SJCRH30 (cell line): ENCODE data around the gene DDI2. TPM values are rescaled to one million over a fixed set of nuclear protein-coding genes. Genes with fewer than 3 reads are reported as not detected.

Experiments
- DNase-seq, 2 experiments: peaks; one replicate each; pipeline ENCODE4 v3.0.0-alpha.2; 2015 to 2020
- H3K27ac ChIP-seq: fragments of 250-450 bp; sonication (Bioruptor Pico); 2 replicates; pipeline ENCODE4 v1.5.1; 2020; ENCODE audit warnings: mild to moderate bottlenecking, moderate library complexity
- H3K27me3 ChIP-seq: fragments of 250-450 bp; sonication (Bioruptor Pico); 2 replicates; pipeline ENCODE4 v1.5.1; 2020; ENCODE audit warnings: mild to moderate bottlenecking, moderate library complexity
- H3K36me3 ChIP-seq: fragments of 250-450 bp; sonication (Bioruptor Pico); 2 replicates; pipeline ENCODE4 v1.5.1; 2020; ENCODE audit warnings: mild to moderate bottlenecking, moderate library complexity
- H3K4me1 ChIP-seq: fragments of 250-450 bp; sonication (Bioruptor Pico); 2 replicates; pipeline ENCODE4 v1.5.1; 2020; ENCODE audit warnings: mild to moderate bottlenecking, moderate library complexity
- H3K4me3 ChIP-seq: fragments of 250-450 bp; sonication (Bioruptor Pico); 2 replicates; pipeline ENCODE4 v1.5.1; 2020; ENCODE audit warnings: mild to moderate bottlenecking, moderate library complexity
- H3K9me3 ChIP-seq: fragments of 250-450 bp; sonication (Bioruptor Pico); replicated peaks from 2 replicates; pipeline ENCODE4 v1.5.1; 2020; ENCODE audit warnings: mild to moderate bottlenecking, moderate library complexity
- total RNA-seq: library from RNA; depleted of rRNA; stranded (reverse); fragments of >200 nt; shearing (Covaris generic); gene quantifications from 2 replicates; pipeline ENCODE4 v1.2.3, GENCODE V29; 2014; rRNA removed

DDI2 gene
- total RNA-seq = 27.5 and 29.1 TPM in 2 replicates

- peak; percentile 99 for DNase-seq
- no peaks in the 10 kb centered on the region for H3K27me3 ChIP-seq
- peak within 1 kb of the TSS; percentile 90 for H3K4me3 ChIP-seq
- H3K36me3 ChIP-seq = 0 out of 2 replicates have a peak, but pooled peaks cover 4% of the 10 kb centered on the region
- H3K4me1 ChIP-seq = no peaks in the 10 kb centered on the region
- peak within 1 kb of the TSS; percentile 66 for H3K27ac ChIP-seq
- no peaks in the 10 kb centered on the region for H3K9me3 ChIP-seq
Observed at GRCh38 chr1:15617173-15618076, at the start of gene DDI2. DDI2 (plus strand) TSS chr1:15617458; CDS start chr1:15617671, 213 bp downstream.

GRCh38 chr1:15568387-15569073, 48.7 kb upstream of the DDI2 start:
- no peak overlapping the region for H3K27ac ChIP-seq
- H3K4me1 ChIP-seq = peaks cover 6% of the 10 kb centered on the region; the same call in 1 of the 2 replicates
- peaks cover 39% of the 10 kb centered on the region for H3K36me3 ChIP-seq
- H3K4me3 ChIP-seq = no peak overlapping the region
- DNase-seq = no peak
- H3K27me3 ChIP-seq = no peaks in the 10 kb centered on the region
- H3K9me3 ChIP-seq = no peaks in the 10 kb centered on the region

DNA sequence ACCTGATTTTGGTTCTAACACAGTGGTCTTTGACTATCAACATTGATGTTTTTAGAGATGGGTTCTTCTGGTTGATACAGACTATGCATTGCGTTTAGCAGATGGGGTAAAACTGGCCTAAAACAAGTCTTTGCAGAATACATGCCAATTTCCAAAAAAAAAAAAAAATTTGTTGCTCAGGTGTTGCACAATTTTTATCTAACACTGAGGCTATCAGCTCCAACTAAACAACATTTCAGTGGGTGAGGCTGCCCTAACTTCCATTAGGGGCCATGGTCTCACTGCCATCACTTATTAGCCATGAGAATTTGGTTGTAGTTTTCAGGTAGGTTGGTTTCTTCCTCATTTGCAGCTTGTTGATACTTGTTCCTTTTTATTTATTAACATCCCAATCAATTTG, 46.4 kb upstream of the DDI2 start:
- Histone ChIP-seq H3K9me3 (no peaks in the 10 kb centered on the region), H3K4me3 (no peak overlapping the region), H3K27ac (no peak overlapping the region), H3K27me3 (no peaks in the 10 kb centered on the region), H3K4me1 (peaks cover 6% of the 10 kb centered on the region; the same call in 1 of the 2 replicates), H3K36me3 (peaks cover 28% of the 10 kb centered on the region)
- DNase-seq = no peak

DNA sequence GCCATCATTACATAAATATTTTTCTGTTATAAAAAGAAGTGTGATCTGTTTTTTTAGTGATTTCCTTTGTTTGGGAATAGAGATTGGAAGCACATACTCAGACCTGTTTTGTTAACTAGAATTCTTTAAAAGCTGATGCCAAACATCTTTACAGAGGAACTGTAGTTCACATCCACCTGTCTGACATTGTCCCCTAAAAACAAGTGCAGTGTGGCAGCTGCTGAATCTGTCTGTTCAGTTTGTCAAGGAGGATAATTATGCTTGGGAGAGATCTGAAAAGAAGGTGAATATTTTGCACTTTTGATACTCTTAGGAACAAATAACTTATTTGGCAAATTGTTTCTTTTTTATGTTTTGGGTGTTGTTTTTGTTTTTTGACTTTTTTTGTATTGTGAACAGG, 46.0 kb upstream of the DDI2 start:
- DNase-seq = peak in 1 of 2 experiments; percentile 21
- Histone ChIP-seq H3K36me3 (peaks cover 24% of the 10 kb centered on the region), H3K4me1 (peaks cover 6% of the 10 kb centered on the region; the same call in 1 of the 2 replicates), H3K9me3 (no peaks in the 10 kb centered on the region), H3K27ac (no peak overlapping the region), H3K27me3 (no peaks in the 10 kb centered on the region), H3K4me3 (no peak overlapping the region)

DNA sequence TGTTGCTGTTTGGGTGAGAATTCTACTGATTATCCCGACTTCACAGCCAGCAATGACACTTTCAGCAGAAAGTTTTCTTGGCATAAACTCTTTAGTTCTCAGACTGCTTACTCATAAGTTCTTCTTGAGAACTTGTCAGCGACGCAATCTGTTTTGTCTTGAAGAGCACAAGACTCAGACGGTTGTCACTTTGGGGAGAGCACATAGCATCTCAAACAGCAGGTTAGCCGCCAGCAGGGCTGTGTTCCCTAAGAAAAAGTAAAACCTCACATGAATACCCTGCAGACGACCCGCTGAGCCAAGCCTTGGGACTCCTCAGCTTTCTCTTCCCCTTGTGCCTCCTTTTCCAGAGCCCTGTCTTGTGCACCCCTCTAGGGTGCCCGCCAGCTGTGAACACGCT, 43.8 kb upstream of the DDI2 start:
- Histone ChIP-seq H3K27me3 (no peaks in the 10 kb centered on the region), H3K4me1 (peaks cover 6% of the 10 kb centered on the region; the same call in 1 of the 2 replicates), H3K4me3 (no peak overlapping the region), H3K9me3 (no peaks in the 10 kb centered on the region), H3K36me3 (peaks cover 6% of the 10 kb centered on the region; the same call in 1 of the 2 replicates), H3K27ac (no peak overlapping the region)
- no peak for DNase-seq

DNA sequence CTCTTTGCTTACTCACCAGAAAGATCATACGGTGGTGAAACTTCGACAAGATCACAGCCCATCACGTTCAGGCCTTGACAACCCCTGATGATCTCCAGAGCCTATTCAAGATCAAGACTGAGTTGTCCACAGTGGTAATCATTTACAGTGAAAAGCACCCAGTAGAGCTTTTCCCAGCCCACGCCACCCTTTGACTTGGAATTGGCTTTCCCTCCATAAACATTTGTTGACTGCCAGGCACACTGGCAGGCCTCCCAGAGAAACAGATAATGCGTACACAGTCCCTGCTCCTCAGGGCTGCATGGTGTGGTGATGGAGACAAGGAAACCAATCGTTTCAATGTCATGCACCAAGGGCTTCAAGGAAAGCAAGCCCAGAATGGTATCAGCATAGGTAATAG, 42.5 kb upstream of the DDI2 start:
- no peaks in the 10 kb centered on the region for H3K9me3 ChIP-seq
- no peak overlapping the region for H3K4me3 ChIP-seq
- peaks cover 13% of the 10 kb centered on the region for H3K4me1 ChIP-seq
- no peak for DNase-seq
- peaks cover 5% of the 10 kb centered on the region; the same call in 1 of the 2 replicates for H3K36me3 ChIP-seq
- H3K27ac ChIP-seq = no peak overlapping the region
- H3K27me3 ChIP-seq = no peaks in the 10 kb centered on the region

GRCh38 chr1:15575549-15576150, 41.6 kb upstream of the DDI2 start:
- Histone ChIP-seq H3K4me1 (peaks cover 20% of the 10 kb centered on the region), H3K27me3 (no peaks in the 10 kb centered on the region), H3K9me3 (no peaks in the 10 kb centered on the region), H3K4me3 (no peak overlapping the region), H3K36me3 (no peaks in the 10 kb centered on the region), H3K27ac (no peak overlapping the region)
- DNase-seq = no peak

- H3K27me3 ChIP-seq = no peaks in the 10 kb centered on the region
- no peaks in the 10 kb centered on the region for H3K36me3 ChIP-seq
- DNase-seq = no peak
- no peak overlapping the region for H3K4me3 ChIP-seq
- peaks cover 14% of the 10 kb centered on the region for H3K4me1 ChIP-seq
- H3K27ac ChIP-seq = no peak overlapping the region
- H3K9me3 ChIP-seq = no peaks in the 10 kb centered on the region
Observed at GRCh38 chr1:15577691-15578090, 39.6 kb upstream of the DDI2 start.

DNA sequence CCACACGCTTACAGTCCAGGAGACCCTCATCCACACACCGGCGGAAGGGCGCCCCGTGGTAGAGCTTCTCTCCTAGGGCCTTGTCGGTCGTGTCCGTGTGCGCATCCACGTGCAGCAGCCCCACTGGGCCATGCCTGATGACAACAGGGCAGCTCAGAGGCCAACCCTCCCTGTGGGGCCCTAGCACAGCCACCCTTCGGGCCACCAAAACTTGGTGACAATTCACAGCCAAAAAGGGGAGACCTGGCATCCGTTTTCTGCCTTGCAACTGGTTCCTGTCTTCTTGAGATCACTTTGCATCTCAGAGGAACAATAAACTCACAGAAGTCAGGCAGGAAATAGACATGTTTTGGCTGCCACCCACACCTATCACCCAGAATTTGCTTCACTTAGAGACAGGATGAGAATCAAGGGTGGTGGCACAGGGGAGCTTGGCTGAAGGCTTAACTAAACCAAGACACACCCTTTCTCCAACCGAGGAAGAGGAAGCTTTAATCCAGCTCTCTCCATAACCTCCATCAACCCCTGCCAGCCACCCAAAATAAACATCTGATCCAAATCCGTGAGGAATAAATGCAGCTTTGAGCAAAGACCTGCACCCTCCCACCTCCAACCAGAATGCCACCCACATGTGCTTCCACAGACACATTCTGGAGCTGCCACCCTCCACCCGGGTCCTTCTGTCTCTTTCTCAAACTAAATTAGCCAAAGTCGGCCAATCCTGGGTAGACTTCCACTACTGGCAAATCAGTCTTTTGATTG, 38.2 kb upstream of the DDI2 start:
- no peaks in the 10 kb centered on the region for H3K9me3 ChIP-seq
- H3K27ac ChIP-seq = no peak overlapping the region
- H3K27me3 ChIP-seq = no peaks in the 10 kb centered on the region
- no peak overlapping the region for H3K4me3 ChIP-seq
- H3K4me1 ChIP-seq = peaks cover 14% of the 10 kb centered on the region
- DNase-seq = peak in 1 of 2 experiments; percentile 14
- no peaks in the 10 kb centered on the region for H3K36me3 ChIP-seq

DNA sequence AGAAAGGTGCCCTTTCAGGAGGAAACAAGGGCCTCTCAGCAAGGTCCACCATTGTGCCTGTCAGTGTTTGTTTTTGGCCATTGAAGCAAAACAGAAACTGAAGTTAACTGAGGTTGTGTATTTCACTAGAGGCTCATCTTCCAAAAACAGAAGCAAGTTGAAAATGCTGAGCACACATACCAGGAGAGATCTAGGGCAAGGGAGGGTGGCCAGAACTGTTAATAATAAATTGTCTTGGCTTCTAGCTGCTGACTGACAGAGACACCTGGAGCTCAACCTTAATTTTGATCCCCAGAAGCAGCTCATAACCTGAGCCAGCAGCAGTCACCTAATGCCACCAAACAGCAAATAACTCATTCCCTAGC, 37.6 kb upstream of the DDI2 start:
- no peaks in the 10 kb centered on the region for H3K9me3 ChIP-seq
- H3K4me1 ChIP-seq = peaks cover 14% of the 10 kb centered on the region
- H3K4me3 ChIP-seq = no peak overlapping the region
- no peaks in the 10 kb centered on the region for H3K36me3 ChIP-seq
- H3K27ac ChIP-seq = no peak overlapping the region
- peak; percentile 31 to 72 for DNase-seq
- H3K27me3 ChIP-seq = no peaks in the 10 kb centered on the region

DNA sequence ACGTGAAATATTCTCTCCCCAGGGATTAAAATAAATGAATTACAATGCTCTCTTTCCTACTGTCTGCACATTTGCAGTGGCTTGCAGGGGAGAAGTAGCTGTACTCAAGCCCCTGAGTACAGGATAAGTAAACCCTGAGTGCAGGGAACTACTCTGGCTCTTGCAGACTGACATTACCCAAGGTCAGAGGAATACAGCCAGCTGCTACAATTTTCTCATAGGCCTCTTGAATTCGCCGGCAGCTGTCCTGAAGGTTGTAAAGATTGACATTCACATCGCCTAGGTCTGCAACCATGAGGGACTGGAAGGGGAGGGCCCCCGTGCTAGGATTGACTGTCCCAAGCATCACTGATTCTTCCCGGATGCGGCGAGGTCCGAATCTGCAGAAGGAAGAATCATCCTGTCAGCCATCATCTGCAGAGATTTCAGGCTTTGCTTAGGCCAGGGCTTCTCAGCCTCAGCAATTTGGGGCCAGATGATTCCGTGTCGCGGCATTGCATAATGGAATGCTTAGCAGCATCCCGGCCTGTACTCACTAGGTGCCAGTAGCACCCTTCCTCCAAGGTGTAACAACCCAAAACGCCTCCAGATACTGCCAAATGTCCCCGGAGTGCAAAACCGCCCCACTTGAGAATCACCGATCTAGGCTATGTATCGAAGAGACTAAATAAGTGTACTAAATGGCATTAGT, 34.1 kb upstream of the DDI2 start:
- no peaks in the 10 kb centered on the region for H3K9me3 ChIP-seq

DNA sequence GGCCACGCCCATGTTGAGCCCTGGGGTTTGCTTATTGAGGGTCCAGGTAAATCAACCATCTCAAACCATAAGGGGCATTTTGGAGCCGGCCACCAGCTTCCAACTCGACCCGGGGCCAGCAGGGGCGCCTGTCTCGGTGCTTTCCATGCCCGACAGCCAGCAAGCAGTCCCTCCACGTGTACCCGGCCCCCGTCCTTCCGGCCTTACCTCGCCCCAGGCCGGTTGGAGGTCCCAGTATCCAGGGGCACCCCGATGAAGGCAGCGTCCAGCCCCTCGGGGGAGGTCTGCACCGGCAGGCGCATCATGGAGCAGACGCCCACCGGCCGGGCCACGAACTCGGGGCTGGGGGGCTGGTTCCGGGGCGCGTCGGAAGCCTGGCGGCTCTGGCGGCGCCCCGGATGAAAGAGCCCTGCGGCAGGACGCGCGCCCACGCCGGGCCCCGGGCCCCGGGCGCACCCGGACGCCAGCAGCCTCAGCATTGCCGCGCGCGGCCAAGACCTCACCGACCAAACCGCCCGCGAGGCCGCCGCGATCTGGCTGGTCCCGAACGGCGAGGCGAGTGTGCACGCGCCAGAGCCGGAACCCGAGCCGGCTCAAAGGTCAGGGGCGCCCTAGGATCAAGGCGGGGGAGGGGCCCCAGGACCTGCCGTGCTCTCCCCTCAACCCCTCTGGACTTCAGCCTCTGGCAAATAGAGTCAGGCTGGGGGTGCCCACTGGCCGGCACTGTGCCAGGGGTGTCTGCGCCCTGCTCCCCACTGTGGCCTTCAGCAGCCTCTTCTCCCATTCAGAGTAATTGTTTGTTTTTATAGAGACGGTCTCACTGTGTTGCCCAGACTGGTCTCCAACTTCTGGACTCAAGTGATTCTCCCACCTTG, 32.5 kb upstream of the DDI2 start, which contains the start of gene AGMAT:
Gene AGMAT, minus strand, starts transcription at position 563 of the 875 bp plus-strand sequence. Its CDS starts 84 bp downstream, at position 479.
- H3K4me3 ChIP-seq = no peak within 1 kb of the TSS
- DNase-seq = no peak
- H3K9me3 ChIP-seq = no peaks in the 10 kb centered on the region
- no peak within 1 kb of the TSS for H3K27ac ChIP-seq
- H3K4me1 ChIP-seq = peaks cover 6% of the 10 kb centered on the region
- H3K27me3 ChIP-seq = no peaks in the 10 kb centered on the region
- no peaks in the 10 kb centered on the region for H3K36me3 ChIP-seq

More for the DNA sequence above, 34.1 kb upstream of the DDI2 start:
- H3K27ac ChIP-seq = no peak overlapping the region
- H3K27me3 ChIP-seq = no peaks in the 10 kb centered on the region
- H3K4me3 ChIP-seq = no peak overlapping the region
- no peaks in the 10 kb centered on the region for H3K36me3 ChIP-seq
- peak; percentile 31 to 60 for DNase-seq
- peaks cover 14% of the 10 kb centered on the region for H3K4me1 ChIP-seq

DNA sequence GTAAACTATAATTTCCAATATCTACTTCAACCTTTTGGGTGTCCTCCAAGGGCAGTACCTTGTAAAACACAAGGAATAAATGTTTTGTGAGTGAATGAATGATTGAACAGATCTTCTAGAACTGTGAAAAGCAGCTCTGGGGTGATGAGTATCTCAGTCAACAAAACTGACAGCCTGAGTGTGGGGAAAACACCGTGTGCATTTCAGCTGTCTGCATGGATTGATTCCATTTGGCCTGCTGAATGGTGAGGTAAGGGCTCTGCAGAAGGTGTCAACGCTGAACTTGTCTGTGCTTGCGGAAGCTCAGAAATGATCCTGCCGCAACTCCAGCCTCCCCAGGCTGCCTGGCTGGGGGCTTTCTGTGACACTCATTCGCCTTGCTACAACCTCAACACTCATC, 25.0 kb upstream of the DDI2 start:
- Histone ChIP-seq H3K4me3 (no peak overlapping the region), H3K27me3 (0 out of 2 replicates have a peak, but pooled peaks cover 3% of the 10 kb centered on the region), H3K27ac (no peak overlapping the region), H3K36me3 (no peaks in the 10 kb centered on the region), H3K4me1 (peaks cover 6% of the 10 kb centered on the region), H3K9me3 (no peaks in the 10 kb centered on the region)
- no peak for DNase-seq
